T-helper 2 cell treated with Interferon-gamma antibody and Interleukin-4, amounts not matched to agents 100 ng/mL and 5 ng/mL, for 36 hours (primary cell): ENCODE measurements around the gene GABBR1. TPM values are rescaled to one million over a fixed set of nuclear protein-coding genes. Genes with fewer than 3 reads are reported as not detected.

Experiments used
- intact Hi-C: fragments of 100-400 bp; cut with micrococcal nuclease; formaldehyde crosslinking; loops from one replicate; pipeline ENCODE4 v1.15.1; 2023
- total RNA-seq: library from RNA; stranded (reverse); gene quantifications from 2 replicates; pipeline ENCODE4 v1.2.3, GENCODE V29; 2022

Gene GABBR1
- total RNA-seq, 1 donor from 2014 or later = 26.5 TPM

DNA sequence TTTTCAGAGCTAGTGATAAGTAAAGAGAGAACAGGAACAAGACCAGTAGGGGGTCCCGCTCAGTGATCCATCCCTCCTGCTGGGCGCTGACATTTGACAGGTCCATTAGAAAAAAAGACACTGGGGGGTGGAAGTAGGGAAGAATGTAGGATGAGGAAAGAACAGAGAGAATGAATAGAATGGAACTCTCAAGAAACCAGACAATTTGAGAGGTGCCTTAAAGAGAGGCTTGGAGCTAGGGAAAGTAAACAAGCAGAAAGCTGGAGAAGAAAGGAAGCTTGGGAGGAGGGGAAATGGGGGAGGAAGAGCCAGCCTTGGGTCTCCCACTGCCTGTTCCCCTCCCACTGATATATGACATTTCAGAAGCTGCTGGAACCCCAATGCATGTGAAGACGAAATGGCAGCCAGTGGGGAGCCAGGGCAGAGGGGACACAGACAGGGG, 8.4 kb downstream of the GABBR1 start:
- intact Hi-C loops = no loop called here

DNA sequence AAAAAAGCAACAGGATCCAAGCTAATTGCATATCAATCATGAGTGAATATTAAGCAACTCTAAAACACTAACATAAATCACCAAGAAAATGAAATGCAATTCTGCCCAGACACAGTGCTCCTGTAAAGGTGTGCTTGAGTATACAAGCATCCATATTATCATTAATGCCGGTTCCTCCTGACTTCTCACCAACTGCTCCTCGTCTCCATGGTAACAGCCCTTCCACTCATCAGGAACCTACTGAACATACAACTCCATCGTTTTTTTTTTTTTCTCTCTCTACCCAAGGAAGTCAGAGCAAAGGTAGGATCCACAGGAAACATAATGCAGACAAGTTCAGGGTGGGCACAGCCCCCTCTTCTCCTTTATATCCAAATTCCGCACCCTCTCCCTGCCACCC, 12.4 kb downstream of the GABBR1 start:
- intact Hi-C loops = no loop called here

DNA sequence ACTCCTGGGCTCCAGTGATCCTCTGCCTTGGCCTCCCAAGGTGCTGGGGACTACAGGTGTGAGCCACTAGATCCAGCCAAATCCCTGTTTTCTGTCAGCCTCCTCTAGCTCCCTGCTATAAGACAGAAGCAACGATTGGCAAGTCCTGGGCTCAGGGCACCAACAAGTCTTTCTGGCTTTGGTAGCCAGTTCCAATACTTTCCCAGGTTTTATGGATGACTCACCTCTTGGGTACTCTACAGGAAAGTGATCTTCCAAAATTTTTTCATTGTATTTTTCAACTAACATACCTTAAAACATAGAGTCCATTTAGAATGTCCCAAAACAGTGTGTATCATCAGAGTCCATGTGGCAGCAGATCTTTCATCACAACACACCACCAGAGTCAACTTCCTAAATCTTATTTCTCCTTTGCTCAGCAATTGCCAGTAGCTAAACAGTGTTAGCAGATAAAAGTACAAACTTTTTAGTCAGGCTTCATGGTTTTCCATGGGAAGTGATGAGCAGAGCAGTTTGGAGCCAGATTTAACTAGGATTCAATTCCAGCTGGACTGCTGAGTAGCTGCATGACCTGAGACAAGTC, 13.3 kb downstream of the GABBR1 start:
- intact Hi-C loops = no loop called here

DNA sequence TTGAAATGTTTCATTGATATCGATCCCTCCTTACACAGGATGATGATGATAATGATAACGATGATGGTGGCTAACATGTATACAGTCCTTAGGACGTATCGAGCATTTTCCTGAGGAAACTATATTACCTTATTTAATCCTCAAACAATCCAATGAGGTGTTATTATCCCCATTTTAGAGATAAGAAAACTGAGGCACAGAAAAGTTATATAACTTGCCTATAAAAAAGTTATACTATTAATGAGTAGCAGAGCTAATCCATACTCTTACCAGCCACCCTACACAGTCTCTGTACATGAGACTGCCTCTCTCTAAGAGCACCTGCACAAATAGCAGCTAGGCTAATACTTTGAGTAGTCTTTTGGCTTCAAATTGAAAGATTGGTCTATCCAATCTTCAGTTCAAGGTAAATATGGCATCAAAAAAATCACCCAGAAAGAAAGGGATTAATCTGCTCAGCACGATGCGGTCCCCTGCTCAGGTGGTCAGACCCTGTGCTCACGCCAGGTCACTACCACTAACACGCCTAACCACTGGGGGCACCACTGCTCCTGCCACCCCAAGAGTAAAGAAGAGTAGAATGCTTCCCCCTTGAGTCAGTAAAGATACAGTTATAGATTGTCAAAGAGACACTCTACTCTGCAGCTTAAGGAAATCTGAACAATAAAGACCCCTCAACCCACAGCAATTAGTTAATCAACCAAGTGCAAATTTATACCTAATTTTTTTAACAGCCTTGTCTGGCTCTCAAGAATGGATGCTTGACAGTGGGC, 15.0 kb downstream of the GABBR1 start:
- intact Hi-C loops = no loop called here

DNA sequence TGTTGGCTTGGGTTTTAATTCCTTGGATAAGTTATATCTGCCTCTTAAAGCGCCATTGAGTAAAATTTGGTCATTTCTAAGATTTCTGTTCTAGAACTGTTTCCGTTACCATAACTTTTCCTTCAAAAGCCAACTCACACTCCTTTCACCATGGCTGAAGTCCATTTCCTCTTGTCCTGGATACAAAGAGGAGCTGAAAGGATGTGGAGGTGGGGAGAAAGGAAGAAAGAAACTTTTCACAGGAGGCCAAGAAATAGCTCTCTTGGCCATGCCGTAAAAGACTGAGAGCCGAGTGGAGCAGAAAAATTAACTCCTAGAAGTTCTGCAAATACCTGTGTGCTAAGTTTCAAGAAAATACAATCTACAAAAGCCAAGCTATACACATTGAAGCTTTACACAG, 21.6 kb downstream of the GABBR1 start:
- intact Hi-C loops = no loop called here

DNA sequence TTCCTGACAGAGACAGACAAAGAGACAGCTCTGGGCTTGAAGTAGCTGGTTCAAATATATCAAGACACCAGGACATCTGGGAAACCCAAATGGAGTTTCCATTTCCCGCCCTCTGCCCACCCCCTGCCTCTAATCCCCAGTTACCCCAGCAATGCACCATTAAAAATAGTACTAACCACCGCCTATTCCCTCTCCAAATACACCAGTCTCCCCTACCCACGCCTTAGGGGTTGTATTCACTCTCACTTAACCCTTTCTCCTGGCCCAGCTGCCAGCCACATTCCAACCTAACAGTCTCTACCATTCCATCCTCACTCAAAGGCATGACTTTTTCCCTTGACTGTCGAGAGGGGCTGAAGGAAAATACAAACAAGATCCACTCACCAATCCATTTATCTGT, 22.4 kb downstream of the GABBR1 start:
- intact Hi-C loops = no loop called here

DNA sequence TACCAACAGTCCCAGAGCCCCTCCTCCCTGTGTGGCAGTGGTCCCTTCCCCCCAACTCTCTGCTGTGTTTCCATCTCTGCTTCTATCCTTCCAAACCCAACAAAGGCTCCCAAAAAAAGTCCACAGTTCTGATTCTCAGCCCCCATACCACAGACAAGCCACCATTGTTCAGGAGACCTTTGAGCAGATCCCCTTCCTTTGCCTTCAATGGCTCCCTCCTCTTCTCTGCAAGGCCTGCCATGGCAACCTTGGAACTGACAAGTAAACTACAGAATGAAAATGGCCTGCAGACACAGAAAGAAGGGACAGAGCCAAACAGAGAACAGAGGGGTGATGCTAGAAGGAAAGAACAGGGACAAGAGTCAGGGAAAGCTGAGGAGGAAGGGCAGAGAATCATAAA, 24.9 kb downstream of the GABBR1 start:
- intact Hi-C loops = no loop called here

DNA sequence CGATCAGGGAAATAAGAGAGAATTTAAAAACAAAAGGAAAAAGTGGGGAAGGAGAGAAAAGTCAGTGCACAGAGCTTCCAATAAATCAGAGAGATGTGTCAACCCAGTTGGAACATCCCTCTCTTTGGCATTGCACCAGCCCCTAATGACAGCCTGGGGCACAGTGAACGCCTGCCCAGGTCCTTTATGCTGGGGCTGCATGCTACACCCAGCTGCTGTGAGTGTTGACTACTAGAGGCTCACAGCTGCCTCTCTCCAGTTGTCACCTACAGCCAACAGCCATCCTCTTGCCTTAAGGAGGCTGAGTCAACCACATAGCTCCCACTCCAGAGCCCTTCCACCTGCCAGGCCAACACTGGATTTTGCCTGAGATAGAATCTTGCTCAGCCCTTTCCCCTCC, 29.1 kb downstream of the GABBR1 start:
- intact Hi-C loops = no loop called here

DNA sequence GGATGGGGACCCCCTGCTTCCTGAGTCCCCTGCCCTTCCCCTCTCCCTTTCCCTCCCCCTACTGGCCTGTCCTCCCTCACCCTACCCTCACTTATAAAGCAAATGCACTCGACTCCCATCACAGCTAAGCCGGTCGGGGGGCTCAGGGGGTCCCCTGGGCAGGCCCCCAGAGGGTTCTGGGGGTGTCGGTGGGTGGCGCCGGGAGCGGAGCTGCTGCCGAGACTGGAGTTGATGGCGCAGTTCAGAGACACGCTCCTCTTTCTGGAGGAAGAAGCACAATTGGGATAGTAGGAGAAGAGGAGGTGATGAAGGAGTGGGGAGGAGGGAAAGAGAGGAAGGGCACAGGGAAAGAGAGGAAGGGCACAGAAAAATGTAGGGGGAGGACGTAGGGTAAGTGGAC, 29.5 kb downstream of the GABBR1 start:
- intact Hi-C loops = no loop called here

DNA sequence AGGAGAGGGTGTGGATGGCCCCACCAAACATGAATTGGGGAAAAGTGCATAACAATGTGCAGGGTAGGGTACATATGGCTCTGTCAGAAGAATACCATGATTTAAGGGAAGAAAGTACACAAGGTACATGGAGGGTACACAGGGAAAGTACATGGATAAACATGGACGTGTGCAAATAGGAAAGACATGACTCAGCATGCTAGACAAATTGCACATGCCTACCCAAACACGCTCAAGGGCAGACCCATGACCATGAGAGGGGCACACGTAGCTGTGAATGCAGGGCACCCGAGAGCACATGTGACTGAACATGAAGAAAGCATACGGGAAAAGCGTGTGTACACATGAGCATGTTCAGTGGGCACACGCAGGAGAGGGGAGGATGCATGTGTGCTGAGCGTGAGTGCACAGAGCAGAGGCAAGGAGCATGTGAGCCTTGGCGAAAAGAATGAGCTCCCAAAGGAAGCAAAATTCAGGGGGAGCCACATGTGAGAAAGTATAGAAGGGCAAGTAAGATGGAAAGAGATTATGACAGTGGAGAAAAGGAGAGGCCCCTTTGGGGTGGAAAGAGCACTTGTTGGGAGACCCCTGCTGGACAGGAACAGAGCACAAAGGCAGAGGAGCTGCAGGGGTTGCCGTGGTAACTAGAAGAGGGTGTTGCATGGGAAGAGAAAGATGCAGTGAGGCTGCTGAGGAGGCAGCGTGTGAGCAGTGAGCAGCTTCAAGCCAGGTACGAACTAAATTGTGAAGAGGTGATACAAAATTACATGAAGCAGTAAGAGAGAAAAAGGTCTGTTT, 30.2 kb downstream of the GABBR1 start:
- intact Hi-C loops = no loop called here

DNA sequence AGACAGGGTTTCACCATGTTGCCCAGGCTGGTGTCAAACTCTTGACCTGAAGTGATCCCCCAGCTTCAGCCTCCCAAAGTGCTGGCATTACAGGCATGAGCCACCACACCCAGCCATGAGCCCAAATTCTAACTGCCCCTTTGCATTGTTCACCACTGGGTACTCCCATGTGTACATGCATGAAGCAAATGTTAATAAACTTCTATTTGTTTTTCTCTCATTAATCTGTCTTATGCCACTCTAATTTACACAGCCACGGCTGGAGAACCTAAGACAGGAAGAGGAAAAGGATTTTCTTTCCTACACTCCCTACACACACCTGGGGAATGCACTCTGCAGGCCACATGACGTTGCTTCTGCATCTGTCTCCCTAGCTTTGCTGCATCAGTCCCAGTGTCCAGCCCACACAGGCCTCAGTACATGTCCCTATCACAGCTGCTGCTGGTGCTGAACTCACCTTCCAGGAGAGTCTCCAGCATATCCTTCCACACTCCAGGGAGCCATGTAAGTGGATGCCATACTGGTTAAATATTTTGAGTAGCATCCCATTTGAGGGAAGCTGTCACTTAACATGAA, 34.7 kb downstream of the GABBR1 start:
- intact Hi-C loops = no loop called here

DNA sequence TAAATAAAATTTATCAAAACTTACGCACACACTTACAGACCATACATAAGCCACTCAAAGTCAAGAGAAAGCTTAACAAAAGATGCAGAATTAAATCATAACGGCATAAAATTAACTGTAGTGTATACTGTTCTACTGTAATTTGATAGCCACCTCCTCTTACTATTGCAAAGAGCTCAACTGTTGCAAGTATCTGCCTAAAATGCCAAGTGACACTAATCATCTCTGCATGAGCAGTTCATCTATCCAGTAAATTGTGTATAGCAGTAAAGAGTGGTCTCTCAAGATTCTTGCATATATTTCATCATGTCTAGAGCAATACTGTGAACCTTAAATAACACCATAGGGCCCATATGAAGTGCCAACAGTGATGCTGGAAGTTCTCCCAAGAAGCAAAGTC, 35.8 kb downstream of the GABBR1 start:
- intact Hi-C loops = no loop called here

DNA sequence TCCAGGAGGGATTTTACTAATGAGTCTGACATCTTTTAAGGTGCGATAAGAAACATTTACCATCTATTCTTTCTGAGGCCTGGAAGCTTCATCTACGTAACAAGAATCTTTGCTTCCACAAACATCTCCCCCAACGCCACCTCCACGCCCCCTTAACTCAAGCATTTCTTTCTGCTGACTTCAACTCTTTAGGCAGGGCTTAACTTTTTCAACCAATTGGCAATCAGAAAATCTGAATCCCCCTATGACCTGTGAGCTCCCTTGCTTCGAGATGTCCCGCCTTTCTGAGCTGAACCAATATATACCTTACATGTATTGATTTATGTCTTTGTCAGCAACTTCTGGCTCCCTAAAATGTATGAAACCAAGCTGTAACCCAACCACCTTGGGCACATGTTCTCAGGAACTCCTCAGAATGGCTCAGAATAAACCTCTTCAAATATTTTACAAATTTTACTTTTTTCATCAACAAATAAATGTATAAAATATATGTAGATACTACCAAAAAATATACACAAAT, 36.5 kb downstream of the GABBR1 start:
- intact Hi-C loops = no loop called here

DNA sequence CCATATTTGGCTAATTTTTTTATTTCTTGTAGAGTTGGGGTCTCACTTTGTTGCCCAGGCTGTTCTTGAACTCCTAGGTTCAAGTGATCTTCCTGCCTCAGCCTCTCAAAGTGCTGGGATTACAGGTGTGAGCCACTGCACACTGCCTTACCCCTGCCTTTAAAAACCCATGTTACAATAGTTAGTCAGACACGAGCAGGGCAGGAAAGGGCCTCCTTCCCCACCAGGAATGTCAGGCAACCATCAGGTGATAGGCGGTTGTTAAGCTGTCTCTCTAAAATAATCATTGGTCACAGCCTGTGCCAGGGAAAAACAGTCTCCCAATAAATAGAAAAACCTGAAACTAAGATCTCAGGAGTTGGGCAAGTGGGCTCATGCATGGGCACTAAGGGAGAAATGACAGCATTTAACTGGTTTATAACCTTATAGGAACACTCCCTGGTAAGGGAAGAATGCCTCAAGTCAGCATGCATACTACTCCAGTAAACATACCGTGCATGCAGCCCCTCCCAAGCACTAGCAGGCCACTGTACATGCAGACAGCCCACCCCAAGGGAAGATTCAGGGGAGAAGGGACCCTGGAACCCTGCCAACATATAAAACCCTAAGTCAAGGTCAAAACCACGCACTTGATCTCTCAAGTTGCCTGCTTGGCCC, 39.7 kb downstream of the GABBR1 start:
- intact Hi-C loops = no loop called here

DNA sequence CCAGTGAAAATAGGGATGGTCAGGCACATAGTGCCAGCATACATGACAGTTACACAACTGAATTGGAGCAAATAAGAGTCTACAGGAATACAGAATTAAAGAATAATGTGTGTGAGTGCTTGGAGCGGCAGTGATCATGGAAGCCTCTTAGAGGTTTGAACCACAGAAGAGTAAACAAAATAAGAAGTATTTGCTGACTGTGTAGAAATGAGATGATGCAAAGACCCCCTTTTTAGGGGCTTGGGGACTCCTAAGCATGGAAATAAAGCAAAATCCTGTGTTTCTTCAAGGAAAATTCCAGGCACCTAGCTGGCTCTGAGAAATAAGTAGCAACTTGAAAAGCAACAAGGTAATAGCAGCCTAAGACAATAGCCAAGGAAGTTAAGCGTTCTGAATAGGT, 41.3 kb downstream of the GABBR1 start:
- intact Hi-C loops = no loop called here

DNA sequence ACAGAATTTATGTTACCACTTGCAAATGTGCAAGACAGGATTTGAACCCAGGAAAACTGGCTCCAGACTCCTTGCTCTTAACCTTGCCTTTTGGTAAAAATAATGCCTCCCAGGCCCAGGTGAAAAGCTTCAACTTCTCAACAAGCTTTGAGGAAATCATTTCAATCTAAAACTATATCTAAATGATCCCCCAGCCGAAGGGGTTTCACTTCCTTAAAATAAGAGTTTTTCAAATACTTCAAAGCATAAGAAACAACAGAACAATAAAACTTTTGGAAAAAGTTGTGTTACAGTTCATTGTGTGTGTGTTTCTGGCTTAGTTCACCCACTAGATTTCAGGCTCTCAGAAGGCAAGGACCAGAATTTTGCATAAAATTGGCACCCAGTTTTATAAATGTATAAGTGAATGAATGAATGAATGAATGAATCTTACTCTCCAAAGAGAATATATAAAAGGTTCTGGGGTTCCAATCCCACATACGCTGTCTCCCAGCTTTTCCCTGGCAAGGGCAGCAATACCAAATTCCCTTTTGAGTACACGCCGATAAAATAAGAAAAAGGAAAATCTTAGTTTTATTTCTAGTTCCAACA, 42.7 kb downstream of the GABBR1 start:
- intact Hi-C loops = no loop called here

DNA sequence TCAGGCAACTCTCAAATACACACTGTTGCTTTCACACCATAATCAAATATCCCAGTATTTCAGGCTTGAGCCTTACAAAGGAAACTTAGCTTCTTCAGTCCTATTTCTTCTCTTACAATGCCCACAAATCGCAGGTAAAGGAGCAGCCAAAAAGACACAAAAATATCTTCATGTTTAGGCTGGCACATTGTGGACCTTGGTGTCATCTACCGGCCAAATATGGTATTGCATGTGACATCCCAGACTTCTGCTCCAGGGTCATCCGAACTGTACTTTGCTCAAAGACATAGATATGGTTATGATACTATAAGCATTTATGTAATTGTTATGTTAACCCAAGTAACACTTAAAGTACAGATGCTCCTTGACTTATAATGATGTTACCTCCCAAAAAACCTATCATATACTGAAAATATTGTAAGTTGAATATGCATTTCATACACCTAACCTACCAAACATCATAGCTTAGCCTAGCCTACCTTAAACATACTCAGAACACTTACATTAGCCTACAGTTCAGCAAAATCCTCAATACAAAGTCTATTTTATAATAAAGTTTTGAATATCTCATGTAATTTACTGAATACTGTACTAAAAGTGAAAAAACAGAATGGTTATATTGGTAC, 43.4 kb downstream of the GABBR1 start:
- intact Hi-C loops = loop anchor here (1.0 to 10.0 kb wide), 2 partner anchors 575 to 752 kb away; no protein-coding TSS in a partner anchor

DNA sequence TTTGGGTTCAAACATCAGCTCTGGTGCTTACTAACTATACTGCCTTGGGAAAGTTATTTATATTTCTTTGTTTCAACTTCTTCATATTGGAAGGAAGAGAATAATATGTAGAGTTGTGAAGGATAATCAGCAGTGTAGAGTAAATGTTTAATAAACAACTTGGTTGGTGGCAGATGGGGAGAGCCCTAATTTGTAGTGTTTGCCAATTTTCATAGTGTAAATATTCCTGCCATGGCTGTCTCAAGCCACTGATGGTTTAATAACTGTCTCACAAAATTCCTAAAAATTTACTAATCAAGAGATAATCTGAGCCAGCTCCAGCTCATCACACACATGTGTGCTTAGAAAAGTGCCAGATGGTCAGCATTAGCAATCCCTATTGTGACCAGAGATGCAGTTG, 48.2 kb downstream of the GABBR1 start, which contains the start of gene OR2H2:
OR2H2 (plus strand) TSS at position 301 of the 400 bp plus-strand sequence. CDS start 2,824 bp downstream, outside the sequence.
- intact Hi-C loops = loop anchor here (10.0 kb wide), 1 partner anchor 570 kb away; no protein-coding TSS in a partner anchor

DNA sequence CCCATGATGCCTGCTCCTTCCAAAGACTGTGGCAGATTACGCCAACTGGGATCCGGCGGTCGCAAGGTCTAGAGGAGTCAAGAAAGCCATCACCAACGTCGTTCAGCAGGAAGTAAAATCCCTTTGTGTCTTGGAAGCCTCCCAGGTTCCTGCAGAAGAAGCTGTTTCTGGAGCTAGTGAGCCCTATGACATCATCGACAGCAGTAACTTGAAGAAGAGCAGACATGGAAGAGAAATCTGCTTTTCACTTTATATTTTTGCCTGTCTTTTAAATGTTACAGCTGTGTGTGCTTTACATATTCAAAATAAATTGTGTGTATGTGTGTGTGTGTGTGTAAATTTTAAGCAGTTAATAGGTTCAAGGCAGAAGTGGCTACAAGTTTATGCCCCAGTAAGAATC, 55.4 kb downstream of the GABBR1 start:
- intact Hi-C loops = no loop called here

DNA sequence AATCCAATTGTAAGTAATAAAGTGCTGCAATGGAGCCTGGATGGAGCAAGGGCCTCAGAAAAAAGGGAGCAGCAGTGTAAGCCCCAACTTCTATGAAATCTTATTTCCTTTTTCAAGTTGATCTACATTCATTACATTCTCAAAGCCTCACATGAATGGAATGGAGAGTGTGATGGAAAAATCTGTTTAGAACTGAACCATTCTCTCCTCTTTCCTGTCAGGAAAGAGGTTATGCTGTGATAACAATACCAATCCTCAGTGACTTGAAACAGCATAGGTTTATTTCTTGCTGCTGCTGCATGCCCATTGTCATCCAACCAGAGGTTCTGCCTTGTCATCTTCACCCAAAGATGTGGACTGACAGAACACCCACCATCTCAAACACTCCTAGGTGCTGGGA, 56.9 kb downstream of the GABBR1 start:
- intact Hi-C loops = no loop called here
